HG03108 (cell line): ENCODE measurements around the gene UBN1.
"Not testable (repeated sequence)": the region's sequence is repeated elsewhere in the genome, so short reads cannot be mapped to it uniquely, and the experiment has no call there.

ENCODE experiments used
- ATAC-seq: cut with Tn5 transposase; IDR thresholded peaks from one replicate; pipeline ENCODE4 v1.9.1; 2021; ENCODE audit warnings: moderate library complexity; ENCODE audit not compliant: unreplicated experiment

Gene UBN1

GRCh38 chr16:4927661-4928060, 80.4 kb downstream of the UBN1 start:
- no peak for ATAC-seq

DNA sequence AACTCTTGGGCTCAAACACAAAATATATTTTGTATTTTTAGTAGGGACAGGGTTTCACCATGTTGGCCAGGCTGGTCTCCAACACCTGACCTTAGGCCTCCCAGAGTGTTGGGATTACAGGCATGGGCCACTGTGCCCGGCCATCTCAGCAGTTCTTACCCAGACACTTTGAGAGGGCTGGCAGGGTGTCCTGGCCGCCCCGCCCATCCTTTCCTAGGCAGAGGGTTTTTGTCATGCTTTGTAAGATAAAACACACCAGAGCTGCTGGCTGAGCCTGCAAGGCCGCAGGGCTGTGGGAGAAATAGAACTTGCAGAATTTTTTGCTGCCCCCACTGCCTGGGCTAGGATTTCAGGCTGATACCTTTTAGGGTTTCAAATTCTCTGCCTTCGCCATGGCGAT, 80.9 kb downstream of the UBN1 start:
- ATAC-seq = no peak

GRCh38 chr16:4929619-4930018, 82.3 kb downstream of the UBN1 start:
- ATAC-seq = not testable (repeated sequence)

DNA sequence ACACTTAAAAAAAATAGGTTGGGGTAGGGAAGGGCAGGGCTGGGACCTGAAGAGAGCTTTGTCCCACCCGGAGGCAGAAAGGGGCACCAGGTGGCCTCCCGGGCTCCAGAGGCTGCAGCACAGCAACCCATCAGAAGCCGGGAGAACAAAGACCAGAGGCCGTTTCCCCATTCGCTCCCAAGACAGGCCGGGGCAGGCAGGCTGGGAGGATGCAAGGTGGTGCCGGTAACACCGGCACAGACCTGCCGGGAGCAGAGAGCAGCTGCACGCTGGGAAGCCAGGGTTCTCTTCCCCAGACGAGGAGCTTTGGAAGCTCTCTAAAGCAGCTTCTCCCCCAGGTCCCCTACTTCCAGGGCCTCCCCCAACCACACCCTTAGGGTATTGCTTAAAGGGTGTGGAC, 84.1 kb downstream of the UBN1 start:
- ATAC-seq = no peak
